NCI-H1105 treated with DMSO at 0.1 percent for 48 hours (cell line): Measurements from ENCODE around the gene ICE1.
"Not testable (repeated sequence)": the region's sequence is repeated elsewhere in the genome, so short reads cannot be mapped to it uniquely, and the experiment has no call there.

Experiments used
- DNase-seq: peaks from one replicate; lab custom pipeline; 2025; lab: John Stamatoyannopoulos, UW

ICE1 gene, protein sequence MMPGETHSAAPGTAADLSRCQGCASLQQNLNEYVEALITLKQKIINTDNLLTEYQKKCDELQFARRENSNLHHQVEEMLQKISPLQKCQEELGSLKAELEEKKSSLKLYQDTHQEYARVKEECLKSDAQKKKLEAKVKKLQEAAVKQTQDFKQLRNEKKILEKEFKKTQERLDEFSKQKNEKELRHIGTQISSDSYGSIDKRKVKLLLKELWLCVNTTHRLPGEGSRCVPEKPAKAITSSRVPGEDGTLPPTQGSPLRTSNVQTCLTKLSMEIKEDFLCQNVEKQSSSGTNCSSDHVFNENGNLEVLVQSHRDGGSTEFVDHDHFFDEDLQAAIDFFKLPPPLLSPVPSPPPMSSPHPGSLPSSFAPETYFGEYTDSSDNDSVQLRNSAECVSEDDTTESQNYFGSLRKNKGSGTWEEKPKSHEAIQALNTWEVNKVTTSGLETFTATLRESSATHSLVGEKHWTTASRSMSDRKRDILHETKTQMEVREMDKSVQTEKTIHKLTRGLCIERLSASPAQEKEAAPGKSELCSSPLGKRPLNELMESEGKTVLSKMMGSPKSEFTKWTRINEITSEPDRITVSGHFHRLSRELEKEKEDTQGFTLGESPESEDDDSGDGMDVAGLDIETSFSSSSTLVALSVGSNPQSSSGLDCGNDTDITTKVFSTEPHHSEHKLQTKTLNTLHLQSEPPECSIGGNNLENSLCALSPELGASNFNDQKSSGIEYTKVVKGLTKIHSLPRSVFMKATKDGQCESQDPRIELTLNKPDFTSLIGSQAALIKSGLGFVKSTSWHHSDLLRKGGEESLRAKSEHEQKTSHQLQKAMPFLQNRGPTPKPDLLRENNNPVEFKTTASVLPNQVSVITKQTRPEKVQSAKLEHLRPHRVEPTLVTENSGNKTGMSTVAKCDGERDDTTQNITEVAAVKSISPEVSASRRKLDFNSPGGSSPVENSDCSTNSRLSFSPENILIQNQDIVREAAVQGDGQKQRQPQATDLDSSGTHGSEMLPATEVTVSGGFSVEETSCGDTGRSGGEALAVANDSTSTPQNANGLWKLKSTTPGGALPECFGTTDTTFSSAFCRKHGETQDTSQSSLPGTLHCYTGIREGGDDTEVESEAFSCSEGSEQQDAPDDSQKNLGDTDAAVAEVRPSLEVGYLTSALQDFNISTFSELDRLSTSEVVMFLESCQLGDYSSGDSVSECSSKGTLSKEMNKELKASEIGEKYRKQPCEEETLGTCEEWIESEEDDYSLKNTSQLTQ (N-terminal part only)

DNA sequence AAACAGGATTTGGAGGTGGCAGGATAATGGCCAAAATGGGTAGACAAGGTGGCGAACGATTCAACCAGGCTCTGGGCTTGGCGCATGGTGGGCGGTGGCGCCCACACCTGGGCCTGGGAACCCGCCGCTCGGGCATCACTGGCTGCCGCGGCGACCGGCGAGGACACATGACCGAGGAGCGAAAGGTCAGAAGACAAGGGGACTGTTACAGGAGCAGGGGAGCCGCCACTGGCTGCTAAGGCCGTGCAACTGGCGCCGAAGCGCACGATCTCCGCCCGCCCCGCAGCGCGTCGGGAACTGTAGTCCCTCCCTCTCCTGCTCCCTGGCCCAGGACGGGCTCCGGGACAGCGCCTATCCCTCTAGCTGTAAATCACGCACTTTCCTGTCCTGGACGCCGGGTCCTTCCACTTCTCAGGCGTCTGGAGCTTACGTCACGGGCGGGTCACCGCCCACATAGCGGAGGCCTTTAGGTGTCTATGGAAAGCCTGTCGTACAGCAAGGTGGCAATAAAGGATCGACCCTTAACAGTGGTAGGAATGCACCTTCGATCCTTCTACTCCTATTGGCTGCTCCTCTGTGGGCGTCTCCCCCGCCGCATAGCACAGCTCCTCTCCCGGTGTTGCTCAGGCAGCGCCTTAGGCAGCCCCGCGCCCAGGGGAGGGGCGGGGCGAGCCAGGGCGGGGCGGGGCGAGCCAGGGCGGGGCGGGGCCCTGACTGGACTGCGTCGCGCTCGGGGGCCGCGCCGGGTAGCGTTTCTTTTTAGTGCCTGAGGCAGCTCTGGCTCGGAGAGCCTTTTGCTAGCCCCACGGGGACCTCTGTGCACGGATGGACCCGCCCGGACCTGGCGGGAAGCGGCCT lies at the start of gene ICE1:
Gene ICE1 (plus strand): TSS at position 717 of the 858 bp plus-strand sequence. CDS start 239 bp downstream, outside the sequence.
- peak; percentile 98 for DNase-seq

DNA sequence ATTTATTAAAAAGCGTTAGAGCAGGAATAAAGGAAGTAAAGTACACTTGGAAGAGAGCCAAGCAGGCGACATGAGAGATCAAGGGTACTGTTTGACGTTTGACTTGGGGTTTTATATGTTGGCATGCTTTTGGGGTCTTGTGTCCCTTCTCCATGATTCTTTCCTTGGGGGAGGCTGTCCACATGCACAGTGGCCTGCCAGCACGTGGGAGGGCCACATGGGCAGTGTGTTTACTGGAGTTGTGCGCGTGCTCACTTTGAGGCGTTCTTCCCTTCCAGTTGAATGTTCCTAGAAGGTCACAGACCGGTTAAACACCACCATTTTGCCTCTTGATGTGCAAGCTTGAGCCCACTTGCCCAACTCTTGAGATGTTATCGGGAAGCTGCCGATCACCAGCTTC lies 49.5 kb upstream of the ICE1 start:
- DNase-seq: no peak

DNA sequence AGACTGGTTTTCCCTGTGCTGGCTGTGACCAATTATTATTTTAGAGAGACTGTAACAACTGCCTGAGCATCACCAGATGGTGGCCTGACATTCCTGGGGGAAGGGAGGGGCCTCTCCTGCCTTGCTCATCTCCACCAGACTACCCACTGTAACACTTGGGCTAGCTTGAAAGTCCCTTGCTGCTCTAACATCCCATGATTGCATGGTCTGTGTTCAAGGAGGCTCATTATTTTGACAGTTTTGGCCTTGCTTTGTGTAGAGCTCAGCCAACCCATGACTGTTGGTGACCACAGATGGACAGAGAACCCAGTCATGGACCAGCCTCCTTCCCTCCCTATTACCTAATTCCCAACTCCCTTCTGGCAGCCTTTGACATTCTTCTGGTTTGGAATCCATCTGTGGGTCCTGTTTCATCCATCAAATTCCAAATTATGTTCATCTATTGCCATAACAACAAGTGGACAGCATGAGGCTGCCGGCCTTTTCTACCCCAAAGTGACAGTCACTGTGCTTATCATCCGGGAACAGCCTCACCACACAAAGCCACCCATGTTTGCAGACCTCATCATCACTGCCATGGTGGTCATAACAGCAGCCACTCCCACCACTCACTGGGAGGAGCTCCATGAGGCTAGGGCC lies 49.0 kb upstream of the ICE1 start:
- no peak for DNase-seq

DNA sequence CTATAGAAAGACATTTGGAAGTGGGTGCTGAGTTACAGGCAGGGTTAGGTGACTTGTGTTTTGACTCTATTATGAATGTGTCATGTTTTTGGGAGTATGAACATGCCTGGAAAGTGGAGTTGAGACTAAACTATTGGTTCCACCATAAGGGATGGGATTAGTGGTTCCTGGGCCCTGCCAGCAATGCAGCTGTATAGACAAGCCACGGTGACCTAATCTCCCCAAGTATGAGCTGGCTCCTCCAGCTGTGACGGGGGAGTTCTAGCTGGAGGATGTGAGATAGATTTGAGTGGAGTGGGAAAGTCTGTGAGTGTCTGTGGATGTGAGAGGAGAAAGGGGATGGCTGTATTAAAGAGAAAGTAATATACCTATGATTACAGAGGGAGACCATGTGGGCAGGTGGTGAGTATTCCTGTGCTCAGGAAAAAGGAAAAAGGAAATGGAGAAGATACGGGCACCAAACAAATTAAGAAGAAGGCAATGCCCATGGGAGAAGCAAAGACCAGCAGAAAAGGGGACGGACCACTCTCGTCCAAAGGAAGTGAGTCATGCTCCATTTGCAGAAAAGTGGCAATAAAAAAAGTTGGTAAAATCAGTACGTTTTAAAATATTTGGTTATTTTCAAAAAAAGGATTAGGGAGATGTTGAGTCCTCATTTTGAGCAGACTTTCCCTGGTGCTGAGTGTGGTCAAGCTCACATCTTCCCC lies 48.3 kb upstream of the ICE1 start:
- no peak for DNase-seq

DNA sequence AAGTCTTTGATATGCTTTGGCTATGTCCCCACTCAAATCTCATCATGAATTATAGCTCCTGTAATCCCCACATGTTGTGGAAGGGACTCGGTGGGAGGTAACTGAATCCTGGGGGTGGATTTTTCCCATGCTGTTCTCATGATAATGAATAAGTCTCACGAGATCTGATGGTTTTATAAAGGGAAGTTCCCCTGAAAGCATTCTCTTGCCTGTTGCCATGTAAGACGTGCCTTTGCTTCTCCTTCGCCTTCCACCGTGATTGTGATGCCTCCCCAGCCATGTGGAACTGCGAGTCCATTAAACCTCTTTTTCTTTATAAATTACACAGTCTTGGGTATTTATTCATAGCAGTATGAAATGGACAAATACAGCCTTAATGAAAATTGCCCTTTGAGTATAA lies 44.7 kb upstream of the ICE1 start:
- DNase-seq: no peak

DNA sequence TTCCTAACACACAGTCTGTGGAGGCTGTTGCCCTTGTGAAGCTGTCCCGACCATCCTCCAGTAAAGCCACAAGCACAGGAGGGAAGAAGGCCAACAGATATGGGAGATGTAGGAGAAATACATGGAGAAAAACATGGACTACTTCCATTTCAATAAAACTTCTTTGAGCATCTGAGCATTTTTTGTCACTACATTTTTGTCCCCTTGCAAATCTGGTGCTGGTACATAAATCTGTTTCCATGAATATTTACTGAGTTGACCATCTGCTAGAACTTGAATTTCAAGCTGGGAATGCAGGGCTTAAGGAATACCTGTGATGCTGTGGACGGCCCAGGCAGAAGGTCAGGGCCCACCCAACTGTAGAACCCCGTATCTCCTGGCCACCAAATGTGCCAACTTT lies 43.9 kb upstream of the ICE1 start:
- no peak for DNase-seq

DNA sequence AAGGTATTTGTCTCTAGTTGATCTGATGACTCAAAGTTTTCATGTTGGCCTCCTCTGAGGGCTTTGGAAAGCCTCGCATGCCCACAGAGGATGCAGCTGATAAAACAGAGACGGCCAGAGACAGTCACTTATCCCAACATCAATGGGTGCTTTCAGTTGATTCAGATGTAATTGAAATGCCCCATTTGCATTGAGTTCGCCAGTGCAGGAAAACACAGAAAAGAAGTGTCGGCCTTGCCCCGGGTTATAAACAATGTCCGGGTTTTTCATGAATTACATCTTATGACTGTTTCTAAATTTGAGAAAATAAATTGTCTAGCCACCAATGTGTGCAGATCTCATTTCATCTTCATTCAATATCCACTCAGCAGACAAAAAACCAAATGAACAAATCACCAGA lies 42.2 kb upstream of the ICE1 start:
- DNase-seq: no peak

DNA sequence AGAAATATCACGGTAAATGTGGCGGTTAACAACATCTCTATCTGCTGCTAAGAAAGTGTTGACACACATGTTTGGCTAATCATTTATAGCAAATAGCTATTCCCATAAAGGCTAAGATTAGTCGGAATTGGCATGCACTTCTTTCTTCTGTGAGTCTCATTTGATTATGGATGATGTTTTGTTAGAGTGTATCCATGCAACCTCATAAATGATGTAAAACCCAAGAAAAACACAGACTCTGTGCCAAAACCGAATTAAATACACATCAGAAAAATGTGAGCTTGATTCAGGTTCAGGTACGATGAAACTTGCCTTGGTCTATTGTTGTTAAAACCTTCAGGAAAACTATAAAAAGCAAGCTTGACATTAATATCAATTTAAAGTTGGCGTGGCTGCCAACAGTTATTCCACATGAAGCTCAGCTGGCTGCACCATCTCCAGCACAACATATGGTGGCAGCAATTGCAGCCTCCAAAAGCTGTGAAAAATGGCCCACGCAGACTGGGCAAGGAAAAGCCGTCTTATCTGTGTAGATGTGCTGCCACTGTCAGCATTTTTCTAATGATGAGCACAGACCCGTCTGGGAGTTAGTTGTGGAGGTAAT lies 41.1 kb upstream of the ICE1 start:
- DNase-seq: no peak

DNA sequence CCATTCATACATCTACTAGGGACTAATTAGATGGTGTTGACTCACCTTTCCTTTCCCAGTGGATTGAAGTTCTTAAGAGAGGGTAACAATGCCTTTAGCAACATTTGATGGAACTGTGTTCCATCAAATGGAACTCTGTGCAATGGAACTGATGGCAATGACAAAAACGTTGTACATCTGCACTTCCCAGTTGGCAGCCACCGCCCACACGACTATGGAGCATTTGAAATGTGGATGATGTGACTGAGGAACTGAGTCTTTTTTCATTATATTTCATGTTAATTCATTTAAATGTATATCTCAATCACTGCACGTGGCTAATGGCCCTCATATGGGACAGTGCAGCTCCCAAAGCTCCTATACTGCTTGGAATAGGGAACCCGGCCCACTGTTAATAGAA lies 39.0 kb upstream of the ICE1 start:
- DNase-seq: no peak

DNA sequence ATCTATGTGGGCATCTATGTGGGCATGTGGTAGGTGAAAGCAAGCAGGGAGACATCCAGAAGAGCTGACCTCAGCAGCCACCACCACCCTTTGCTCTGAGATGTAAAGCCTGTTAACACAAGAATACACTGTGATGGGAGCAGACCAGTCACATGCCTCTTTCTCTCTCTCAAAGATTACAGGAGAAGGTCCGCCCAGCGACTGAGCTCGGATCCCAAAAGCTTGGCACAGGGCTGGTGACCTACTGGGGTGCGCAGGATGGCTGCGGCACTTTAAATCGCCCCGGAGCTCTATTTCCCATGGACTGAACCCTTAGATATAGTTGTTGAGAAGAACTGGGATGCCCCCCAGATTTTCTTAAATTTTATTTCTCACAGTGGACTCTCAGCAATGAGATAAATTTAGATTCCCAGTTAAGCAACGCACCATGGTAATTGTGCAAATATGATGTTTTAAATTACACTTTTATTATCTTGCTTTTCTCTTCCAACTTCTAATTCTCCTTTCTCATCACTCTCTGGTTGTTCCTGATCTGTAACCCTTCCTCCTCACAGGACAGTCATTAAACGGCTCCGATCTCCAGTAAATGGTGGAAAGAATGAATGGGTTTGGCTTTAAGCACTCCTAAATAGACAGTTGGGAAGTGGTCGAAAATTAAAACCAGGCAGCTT lies 37.7 kb upstream of the ICE1 start:
- DNase-seq: no peak

DNA sequence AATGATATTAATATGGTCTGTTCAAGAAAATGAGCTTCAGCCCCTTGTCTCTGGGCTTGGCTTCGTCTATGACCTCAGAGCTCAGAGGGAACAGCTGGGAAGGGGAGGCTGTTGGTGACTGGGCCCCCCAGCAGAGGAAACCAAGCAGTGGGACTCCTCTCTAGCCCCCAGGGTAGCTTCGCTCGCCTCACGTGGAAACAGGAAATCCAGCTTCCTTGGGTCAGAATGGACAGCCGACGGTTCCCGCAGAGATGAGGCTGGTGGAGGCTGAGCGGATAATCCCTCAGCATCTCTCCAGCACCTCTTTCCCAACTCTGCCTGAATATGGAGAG lies 37.2 kb upstream of the ICE1 start:
- no peak for DNase-seq

DNA sequence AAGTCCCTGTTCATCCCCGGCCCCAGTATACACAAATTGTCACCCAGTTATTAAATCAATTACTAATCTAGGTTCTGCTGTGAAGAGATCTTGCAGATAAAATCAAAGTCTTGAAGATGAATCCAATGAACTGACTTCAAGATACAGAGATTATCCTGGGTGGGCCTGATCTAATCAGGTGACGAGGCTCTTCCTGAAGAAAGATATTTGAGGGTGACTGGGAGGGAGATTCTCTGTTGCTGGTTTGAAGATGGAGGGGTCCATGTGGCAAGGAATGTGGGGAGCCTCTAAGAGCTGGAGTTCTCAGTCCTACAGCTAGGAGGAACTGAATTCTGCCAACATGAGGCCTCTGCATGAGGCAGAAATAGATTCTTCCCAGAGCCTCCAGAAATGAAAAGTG lies 36.1 kb upstream of the ICE1 start:
- no peak for DNase-seq

DNA sequence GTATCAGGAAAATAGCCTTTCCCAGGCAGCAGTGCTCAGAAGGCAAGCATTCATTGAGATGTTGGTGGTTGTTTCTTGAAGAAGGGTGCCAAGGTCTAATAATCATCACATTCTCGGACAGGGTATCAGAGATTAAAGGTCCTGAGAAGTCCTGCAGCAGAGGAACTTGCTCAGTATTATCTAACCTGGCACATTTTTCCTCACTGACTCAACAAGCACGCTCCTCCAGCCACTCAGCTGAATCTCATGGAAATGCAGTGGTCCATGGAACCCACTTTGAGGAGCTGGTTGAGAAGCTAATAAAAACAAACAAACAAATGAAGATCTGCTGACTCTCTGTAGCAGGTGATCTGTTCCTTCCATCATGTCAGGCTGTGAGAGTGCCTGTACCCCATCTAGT lies 35.3 kb upstream of the ICE1 start:
- no peak for DNase-seq

DNA sequence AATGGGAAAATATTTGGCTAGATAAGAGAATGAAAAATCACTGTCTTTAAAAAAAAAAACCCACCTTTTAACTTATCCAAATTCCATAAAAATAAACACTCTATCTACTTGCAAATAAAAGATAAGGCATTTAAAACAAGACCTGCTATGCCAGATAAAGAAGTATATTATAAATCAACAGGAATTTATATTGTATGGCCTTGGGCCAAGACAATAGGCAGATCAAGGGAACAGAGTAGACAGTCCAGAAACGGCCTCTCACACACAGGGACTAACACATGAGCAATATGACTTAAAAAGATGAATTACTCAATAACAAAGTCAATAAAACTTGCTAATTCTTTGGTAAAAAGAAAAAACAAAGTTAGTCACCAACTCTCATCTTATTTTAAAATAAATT lies 34.7 kb upstream of the ICE1 start:
- DNase-seq: no peak

DNA sequence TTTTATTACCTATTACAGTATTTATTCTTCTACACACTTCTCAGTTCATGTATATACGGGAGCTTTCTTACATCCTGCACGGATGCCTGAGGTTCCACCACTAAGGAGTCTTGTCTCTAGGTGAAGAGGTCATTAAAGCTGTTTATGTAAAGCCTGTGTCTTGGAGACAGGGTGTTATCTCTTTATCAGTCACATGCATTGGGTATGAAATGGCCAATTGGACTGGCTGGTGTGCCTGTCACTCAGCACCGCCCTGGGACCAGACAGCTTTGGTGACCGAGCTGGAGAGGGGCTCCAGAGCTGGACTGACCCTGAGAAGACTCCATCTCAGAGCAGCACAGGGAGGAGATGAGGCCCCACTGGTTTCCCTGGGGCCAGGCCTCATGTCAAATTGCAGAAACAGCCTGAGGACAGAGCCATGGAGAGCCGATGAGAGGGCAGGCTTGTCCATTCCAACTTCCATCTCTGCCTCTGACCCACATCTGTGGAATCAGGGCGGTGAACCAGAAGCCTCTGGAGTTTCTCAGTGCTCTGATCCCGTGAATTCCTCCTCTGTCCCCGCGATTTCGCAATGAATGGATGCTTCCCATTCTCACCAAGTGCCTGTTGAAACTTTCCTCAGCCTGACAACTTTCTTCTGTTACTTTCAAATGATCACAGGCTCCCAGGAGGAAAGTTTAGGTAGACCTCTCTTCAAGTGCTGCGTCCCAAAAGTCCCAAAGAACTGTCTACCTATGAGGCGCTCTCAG lies 32.2 kb upstream of the ICE1 start:
- not testable (repeated sequence) for DNase-seq

DNA sequence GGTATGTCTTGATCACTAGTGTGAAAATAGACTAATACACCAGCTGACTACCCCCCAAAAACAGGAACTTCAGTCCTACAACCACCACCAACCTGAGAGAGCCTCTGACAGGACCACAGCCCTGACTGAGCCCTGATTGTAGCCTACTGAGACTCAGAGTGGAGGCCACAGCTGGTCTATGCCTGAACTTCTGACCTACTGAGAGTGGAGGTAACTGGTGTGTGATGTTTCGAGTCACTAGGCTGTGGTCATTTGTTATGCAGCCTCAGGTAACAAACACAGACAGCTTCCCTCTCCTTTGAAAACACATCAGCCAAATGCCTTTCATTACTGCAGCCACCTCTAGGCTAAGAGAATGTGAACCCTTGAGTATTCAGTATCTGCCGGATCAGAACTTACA lies 30.0 kb upstream of the ICE1 start:
- not testable (repeated sequence) for DNase-seq

DNA sequence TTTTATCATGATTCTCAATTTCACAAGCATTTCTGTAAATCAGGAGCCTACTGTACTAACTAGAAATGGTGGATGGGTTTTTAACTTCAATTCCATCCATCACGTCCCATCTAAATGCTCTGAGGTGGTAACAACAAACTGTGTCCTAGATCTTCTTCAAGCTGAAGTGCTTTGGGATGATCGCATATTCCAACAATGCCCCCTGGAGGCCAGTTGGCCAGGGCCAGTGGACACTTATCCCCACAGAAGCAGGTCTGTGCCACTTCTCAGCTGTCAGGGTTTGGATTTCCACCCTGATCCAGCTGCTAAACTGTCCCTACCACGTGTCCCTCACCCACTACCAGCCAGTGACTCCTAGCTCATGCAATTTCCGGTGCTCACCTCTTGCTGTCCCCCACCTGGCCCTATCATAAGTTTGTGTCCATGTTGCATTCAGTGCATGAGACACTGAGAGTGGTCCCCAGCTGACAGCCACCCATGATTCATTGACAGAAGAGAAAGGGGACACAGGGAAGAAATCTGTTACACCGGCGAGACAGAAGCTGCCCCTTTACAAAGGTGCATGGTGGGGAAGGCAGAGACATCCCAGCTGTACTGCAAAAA lies 28.0 kb upstream of the ICE1 start:
- peak; percentile 19 for DNase-seq

DNA sequence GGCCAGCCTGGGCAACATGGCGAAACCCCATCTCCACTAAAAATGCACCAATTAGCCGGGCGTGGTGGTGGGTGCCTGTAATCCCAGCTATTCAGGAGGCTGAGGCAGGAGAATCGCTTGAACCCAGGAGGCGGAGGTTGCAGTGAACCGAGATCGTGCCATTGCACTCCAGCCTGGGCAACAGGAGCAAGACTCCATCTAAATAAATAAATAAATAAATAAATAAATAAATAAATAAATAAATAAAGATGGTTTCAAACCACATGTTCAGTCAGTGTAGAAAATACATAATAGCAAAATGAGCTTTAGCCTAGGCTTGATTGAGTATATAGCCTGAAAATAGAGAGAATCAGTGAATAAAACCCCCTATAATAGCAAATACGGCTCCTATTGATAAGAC lies 27.4 kb upstream of the ICE1 start:
- not testable (repeated sequence) for DNase-seq
